LNCaP clone FGC (cell line): Measurements from ENCODE around the gene DOCK9.

ENCODE experiments used
- DNase-seq: peaks from one replicate; pipeline ENCODE4 v3.0.0-alpha.2; 2011; ENCODE audit warnings: low read depth
- H3K4me3 ChIP-seq: 2 replicates; pipeline ENCODE4 v1.5.1; 2011; ENCODE audit warnings: mild to moderate bottlenecking, low read depth, low read length, control low read depth
- CTCF ChIP-seq: IDR thresholded peaks from 2 replicates; pipeline ENCODE4 v1.5.1; 2012; ENCODE audit warnings: mild to moderate bottlenecking; ENCODE audit not compliant: control insufficient read depth, insufficient read depth; ENCODE audit errors: extremely low read depth

Gene DOCK9

GRCh38 chr13:98990701-98991100 is 12.8 kb upstream of the DOCK9 start:
- no peak for TF ChIP-seq CTCF
- DNase-seq = no peak
- no peak overlapping the region for H3K4me3 ChIP-seq

- no peak overlapping the region for H3K4me3 ChIP-seq
- TF ChIP-seq CTCF = no peak
- DNase-seq = no peak
Observed at GRCh38 chr13:98989469-98990235, 11.8 kb upstream of the DOCK9 start.

GRCh38 chr13:98988780-98989179 is 10.9 kb upstream of the DOCK9 start:
- no peak for DNase-seq
- no peak for TF ChIP-seq CTCF
- no peak overlapping the region for H3K4me3 ChIP-seq

- no peak overlapping the region for H3K4me3 ChIP-seq
- no peak for DNase-seq
- no peak for TF ChIP-seq CTCF
Observed at GRCh38 chr13:98988277-98988676, 10.4 kb upstream of the DOCK9 start.

- DNase-seq = no peak
- H3K4me3 ChIP-seq = no peak overlapping the region
- TF ChIP-seq CTCF = no peak
Observed at GRCh38 chr13:98987275-98987674, 9.4 kb upstream of the DOCK9 start.

- H3K4me3 ChIP-seq = no peak overlapping the region
- no peak for DNase-seq
- no peak for TF ChIP-seq CTCF
Observed at GRCh38 chr13:98986226-98986846, 8.5 kb upstream of the DOCK9 start.
